EL (cell line): ENCODE measurements around the gene EYA2.
A peak's percentile ranks its signal among the peaks of the same experiment; 100 is the strongest.

Experiments
- DNase-seq: peaks from one replicate; pipeline ENCODE4 v3.0.0-alpha.2; 2016

EYA2 gene

GRCh38 chr20:46933150-46933549, 38.5 kb downstream of the EYA2 start:
- no peak for DNase-seq

GRCh38 chr20:46934746-46935287, 40.2 kb downstream of the EYA2 start:
- DNase-seq: no peak

- DNase-seq: no peak
These were observed 40.9 kb downstream of the EYA2 start for GRCh38 chr20:46935394-46936017.

GRCh38 chr20:46936415-46937156, 41.9 kb downstream of the EYA2 start:
- DNase-seq: no peak

GRCh38 chr20:46937157-46937523, 42.5 kb downstream of the EYA2 start:
- no peak for DNase-seq

- no peak for DNase-seq
These were observed 43.0 kb downstream of the EYA2 start for GRCh38 chr20:46937533-46938226.

GRCh38 chr20:46938434-46938833, 43.8 kb downstream of the EYA2 start:
- DNase-seq: no peak

GRCh38 chr20:46939031-46939965, 44.7 kb downstream of the EYA2 start:
- peak; percentile 21 for DNase-seq

GRCh38 chr20:46940616-46941015, 46.0 kb downstream of the EYA2 start:
- no peak for DNase-seq

GRCh38 chr20:46941404-46941803, 46.8 kb downstream of the EYA2 start:
- DNase-seq: no peak

GRCh38 chr20:46943861-46944591, 49.4 kb downstream of the EYA2 start:
- DNase-seq: no peak

- DNase-seq: no peak
These were observed 50.8 kb downstream of the EYA2 start for GRCh38 chr20:46945465-46945864.

GRCh38 chr20:46946181-46946624, 51.6 kb downstream of the EYA2 start:
- DNase-seq: no peak

GRCh38 chr20:46946796-46947195, 52.2 kb downstream of the EYA2 start:
- DNase-seq: no peak

- no peak for DNase-seq
These were observed 53.4 kb downstream of the EYA2 start for GRCh38 chr20:46948081-46948480.

GRCh38 chr20:46951405-46951804, 56.8 kb downstream of the EYA2 start:
- no peak for DNase-seq

- no peak for DNase-seq
These were observed 57.3 kb downstream of the EYA2 start for GRCh38 chr20:46951840-46952497.

GRCh38 chr20:46953596-46953995, 59.0 kb downstream of the EYA2 start:
- no peak for DNase-seq

- DNase-seq: peak; percentile 98
These were observed 59.9 kb downstream of the EYA2 start for GRCh38 chr20:46954490-46955038.

GRCh38 chr20:46955601-46956556, 61.2 kb downstream of the EYA2 start:
- DNase-seq: peak; percentile 36
